Suprapubic skin (tissue), 3 donors: ENCODE measurements around the gene SOX21.

Experiments used
- CTCF ChIP-seq, 2 donors: fragments of 200-600 bp in 1 of 2; fragments of 450-650 bp in 1 of 2; sonication (generic) in 1 of 2; IDR thresholded peaks; one replicate each; pipeline ENCODE4 v1.5.1; 2016 to 2019; ENCODE audit warnings: antibody characterized with exemption in 2 of 2, mild to moderate bottlenecking in 1 of 2, moderate library complexity in 1 of 2
- EP300 ChIP-seq: sonication (generic); formaldehyde crosslinking; IDR thresholded peaks from one replicate; pipeline ENCODE4 v1.6.1; 2017; ENCODE audit warnings: antibody characterized with exemption
- POLR2A ChIP-seq, 2 donors: fragments of 450-650 bp; IDR thresholded peaks; one replicate each; pipeline ENCODE4 v1.6.1; 2017; ENCODE audit warnings: antibody characterized with exemption in 2 of 2, mild to moderate bottlenecking in 2 of 2, moderate library complexity in 2 of 2

GRCh38 chr13:94705081-94706030 is 7.0 kb downstream of the SOX21 start:
- TF ChIP-seq EP300 (no peak), POLR2A (IDR thresholded peaks at IDR 0.05) (no peak), CTCF (IDR thresholded peaks at IDR 0.05) (no peak)
